ENCODE data around the gene PEF1.

The PEF1 gene

DNA sequence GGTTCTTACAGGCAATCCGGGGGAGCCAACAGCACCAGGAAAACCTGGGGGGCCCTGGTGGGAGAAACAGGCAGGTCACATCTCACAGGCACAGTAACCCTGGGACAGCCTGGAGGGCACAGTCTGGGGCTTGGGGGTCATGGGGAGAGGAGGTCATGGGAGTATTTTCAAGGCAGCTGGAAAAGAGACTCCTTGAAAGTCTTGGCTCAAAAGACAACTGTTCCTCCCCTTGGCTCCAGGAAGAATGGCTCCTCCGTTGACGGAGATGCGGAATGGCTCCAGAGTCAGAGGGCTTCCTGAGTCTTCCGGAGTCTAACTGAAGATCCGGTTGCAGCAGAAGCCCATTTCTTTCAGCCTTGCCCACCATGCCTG, 25.9 kb upstream of the PEF1 start:
- DNase-seq (ENCODE audit: low spot score) (no peak), ATAC-seq (ENCODE audit: low read depth) (no peak)
- H3K9me3 ChIP-seq (ENCODE audit: severe bottlenecking) = no peaks in the 10 kb centered on the region
- TF ChIP-seq, protein P1, sequence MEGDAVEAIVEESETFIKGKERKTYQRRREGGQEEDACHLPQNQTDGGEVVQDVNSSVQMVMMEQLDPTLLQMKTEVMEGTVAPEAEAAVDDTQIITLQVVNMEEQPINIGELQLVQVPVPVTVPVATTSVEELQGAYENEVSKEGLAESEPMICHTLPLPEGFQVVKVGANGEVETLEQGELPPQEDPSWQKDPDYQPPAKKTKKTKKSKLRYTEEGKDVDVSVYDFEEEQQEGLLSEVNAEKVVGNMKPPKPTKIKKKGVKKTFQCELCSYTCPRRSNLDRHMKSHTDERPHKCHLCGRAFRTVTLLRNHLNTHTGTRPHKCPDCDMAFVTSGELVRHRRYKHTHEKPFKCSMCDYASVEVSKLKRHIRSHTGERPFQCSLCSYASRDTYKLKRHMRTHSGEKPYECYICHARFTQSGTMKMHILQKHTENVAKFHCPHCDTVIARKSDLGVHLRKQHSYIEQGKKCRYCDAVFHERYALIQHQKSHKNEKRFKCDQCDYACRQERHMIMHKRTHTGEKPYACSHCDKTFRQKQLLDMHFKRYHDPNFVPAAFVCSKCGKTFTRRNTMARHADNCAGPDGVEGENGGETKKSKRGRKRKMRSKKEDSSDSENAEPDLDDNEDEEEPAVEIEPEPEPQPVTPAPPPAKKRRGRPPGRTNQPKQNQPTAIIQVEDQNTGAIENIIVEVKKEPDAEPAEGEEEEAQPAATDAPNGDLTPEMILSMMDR (IDR thresholded peaks at IDR 0.05; ENCODE audit: poor library complexity, severe bottlenecking) = no peak
- peaks cover 26% of the 10 kb centered on the region for H3K4me1 ChIP-seq (ENCODE audit: insufficient read depth, poor library complexity, severe bottlenecking)
- H3K27me3 ChIP-seq (ENCODE audit: insufficient read depth, poor library complexity, severe bottlenecking) = no peaks in the 10 kb centered on the region
- no peak overlapping the region for H3K4me3 ChIP-seq (ENCODE audit: severe bottlenecking)
- H3K36me3 ChIP-seq (ENCODE audit: low read depth) = peaks cover 37% of the 10 kb centered on the region
- H3K27ac ChIP-seq (ENCODE audit: poor library complexity, severe bottlenecking) = peak overlapping the region; percentile 74

DNA sequence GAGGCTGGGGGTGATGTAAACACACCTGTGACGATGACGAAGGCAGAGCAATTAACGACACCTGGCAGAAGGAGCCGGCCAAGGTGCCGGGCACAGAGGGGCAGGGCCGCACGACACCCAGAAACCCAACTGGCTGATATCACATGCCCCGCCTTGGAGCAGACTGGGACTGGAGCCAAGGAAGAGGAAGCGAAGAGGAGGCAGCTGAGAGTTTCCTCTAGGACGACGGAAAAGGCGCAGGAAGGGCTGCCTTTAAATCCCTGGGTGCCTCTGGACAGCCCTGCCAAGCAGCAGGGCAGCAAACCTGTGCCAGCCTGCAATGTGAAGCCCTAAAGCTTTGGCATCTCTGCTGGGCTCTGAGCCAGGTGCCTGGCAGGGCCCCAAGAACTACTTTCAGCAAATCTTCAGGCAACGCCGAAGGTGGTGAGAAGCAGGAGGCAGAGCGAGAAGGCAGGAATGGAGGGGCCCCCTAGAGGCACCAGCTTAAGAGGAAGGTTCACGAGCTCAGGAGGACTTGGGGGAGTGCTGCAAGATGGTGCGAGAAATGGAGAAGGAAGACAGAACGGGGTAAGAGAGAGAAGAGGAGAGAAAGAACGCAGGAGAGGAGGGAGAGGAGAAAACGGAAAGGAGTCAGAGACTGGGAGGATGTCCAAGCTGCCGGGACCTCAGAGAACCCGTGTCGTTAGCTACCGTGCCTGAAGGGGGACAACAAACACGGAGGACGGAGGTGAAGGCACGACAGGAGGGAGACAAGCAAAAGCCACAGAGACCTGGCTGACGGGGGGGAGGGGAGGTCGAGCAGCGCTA, 25.3 kb upstream of the PEF1 start:
- Histone ChIP-seq H3K36me3 (ENCODE audit: low read depth) (peaks cover 40% of the 10 kb centered on the region), H3K4me1 (ENCODE audit: insufficient read depth, poor library complexity, severe bottlenecking) (peaks cover 26% of the 10 kb centered on the region), H3K27me3 (ENCODE audit: insufficient read depth, poor library complexity, severe bottlenecking) (no peaks in the 10 kb centered on the region), H3K27ac (ENCODE audit: poor library complexity, severe bottlenecking) (peak overlapping the region; percentile 74), H3K4me3 (ENCODE audit: severe bottlenecking) (no peak overlapping the region), H3K9me3 (ENCODE audit: severe bottlenecking) (no peaks in the 10 kb centered on the region)
- TF ChIP-seq, protein P1 (IDR thresholded peaks at IDR 0.05; ENCODE audit: poor library complexity, severe bottlenecking) = peak; percentile 59
- peak; percentile 93 for DNase-seq (ENCODE audit: low spot score)
- peak; percentile 80 for ATAC-seq (ENCODE audit: low read depth)

DNA sequence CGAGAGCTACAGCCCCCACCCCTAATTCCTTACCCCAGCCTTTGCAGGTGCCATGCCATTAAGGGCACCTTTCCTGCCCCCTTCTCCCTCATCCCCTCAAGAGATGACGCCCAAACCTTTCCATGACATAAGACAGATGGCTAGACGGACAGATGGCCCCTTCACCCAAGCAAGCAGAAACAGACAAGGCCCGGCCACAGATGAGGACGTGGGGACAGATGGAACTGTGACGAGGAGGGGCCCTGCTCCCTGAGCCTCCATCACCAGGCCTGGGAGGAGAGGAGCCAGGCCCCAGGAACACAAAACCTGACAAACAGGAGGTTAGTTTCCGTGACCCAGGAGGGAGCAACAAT, 24.7 kb upstream of the PEF1 start:
- Histone ChIP-seq H3K4me1 (ENCODE audit: insufficient read depth, poor library complexity, severe bottlenecking) (peaks cover 26% of the 10 kb centered on the region), H3K27ac (ENCODE audit: poor library complexity, severe bottlenecking) (peak overlapping the region; percentile 74), H3K4me3 (ENCODE audit: severe bottlenecking) (no peak overlapping the region), H3K9me3 (ENCODE audit: severe bottlenecking) (no peaks in the 10 kb centered on the region), H3K27me3 (ENCODE audit: insufficient read depth, poor library complexity, severe bottlenecking) (no peaks in the 10 kb centered on the region), H3K36me3 (ENCODE audit: low read depth) (peaks cover 40% of the 10 kb centered on the region)
- ATAC-seq (ENCODE audit: low read depth) (no peak), DNase-seq (ENCODE audit: low spot score) (no peak)
- TF ChIP-seq, protein P1 (IDR thresholded peaks at IDR 0.05; ENCODE audit: poor library complexity, severe bottlenecking) = no peak

DNA sequence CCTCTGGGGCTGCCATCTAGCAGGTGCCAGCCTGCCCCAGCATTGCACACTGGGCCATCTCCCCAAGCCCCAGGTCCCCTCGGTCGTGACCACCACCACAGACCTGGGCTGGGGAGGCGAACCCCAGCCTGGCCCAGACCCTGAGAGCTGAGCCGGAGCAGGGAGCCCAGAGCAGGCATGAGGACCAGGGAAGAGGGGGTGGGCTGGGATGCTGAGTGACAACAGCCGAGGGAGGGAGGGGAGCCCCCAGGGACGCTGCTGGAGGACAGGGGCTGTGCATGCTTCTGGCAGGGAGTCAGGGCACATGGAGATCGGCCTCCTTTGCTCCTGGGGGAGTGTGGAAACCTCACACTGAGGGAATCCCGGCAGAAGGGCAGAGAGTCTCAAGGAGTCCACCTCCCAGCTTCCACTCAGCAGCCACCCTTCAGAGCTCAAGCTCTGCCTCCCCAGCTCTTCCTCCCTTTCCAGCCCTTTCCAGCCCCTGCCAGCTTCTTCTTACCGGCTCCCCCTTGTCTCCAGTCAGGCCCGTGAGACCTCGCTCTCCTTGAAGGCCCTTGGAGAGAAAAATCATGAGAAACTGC, 23.7 kb upstream of the PEF1 start:
- Histone ChIP-seq H3K27ac (ENCODE audit: poor library complexity, severe bottlenecking) (peak overlapping the region; percentile 74), H3K4me3 (ENCODE audit: severe bottlenecking) (no peak overlapping the region), H3K36me3 (ENCODE audit: low read depth) (peaks cover 42% of the 10 kb centered on the region), H3K4me1 (ENCODE audit: insufficient read depth, poor library complexity, severe bottlenecking) (peaks cover 26% of the 10 kb centered on the region), H3K27me3 (ENCODE audit: insufficient read depth, poor library complexity, severe bottlenecking) (no peaks in the 10 kb centered on the region), H3K9me3 (ENCODE audit: severe bottlenecking) (no peaks in the 10 kb centered on the region)
- DNase-seq (ENCODE audit: low spot score) (no peak), ATAC-seq (ENCODE audit: low read depth) (no peak)
- TF ChIP-seq, protein P1 (IDR thresholded peaks at IDR 0.05; ENCODE audit: poor library complexity, severe bottlenecking) = no peak
